Testis (tissue), 3 donors: ENCODE data around the gene CDK7. TPM values are rescaled to one million over a fixed set of nuclear protein-coding genes. Genes with fewer than 3 reads are reported as not detected.
"Not testable (repeated sequence)": the region's sequence is repeated elsewhere in the genome, so short reads cannot be mapped to it uniquely, and the experiment has no call there.

ENCODE experiments used
- DNase-seq: peaks from one replicate; pipeline ENCODE4 v3.0.0-alpha.2; 2019
- H3K27ac ChIP-seq, 2 donors: fragments of 200-600 bp; sonication (generic); one replicate each; pipeline ENCODE4 v1.5.1; 2019
- H3K27me3 ChIP-seq: fragments of 200-600 bp; sonication (generic); one replicate; pipeline ENCODE4 v1.5.1; 2019
- H3K36me3 ChIP-seq: fragments of 200-600 bp; sonication (generic); one replicate; pipeline ENCODE4 v1.5.1; 2017; ENCODE audit warnings: low read depth; ENCODE audit errors: missing control alignments
- H3K4me1 ChIP-seq: fragments of 200-600 bp; sonication (generic); one replicate; pipeline ENCODE4 v1.5.1; 2019
- H3K4me3 ChIP-seq, 2 donors: fragments of 200-600 bp; sonication (generic); one replicate each; pipeline ENCODE4 v1.5.1; 2017 to 2019
- H3K9me3 ChIP-seq: fragments of 200-600 bp; sonication (generic); one replicate; pipeline ENCODE4 v1.5.1; 2017
- POLR2A ChIP-seq: fragments of 450-650 bp; IDR thresholded peaks from one replicate; pipeline ENCODE4 v1.6.1; 2017; ENCODE audit warnings: antibody characterized with exemption, mild to moderate bottlenecking, moderate library complexity
- WGBS, 2 donors: methylation state at CpG; one replicate each; pipeline ENCODE4 v1.1.5; 2018; 5-methylcytosine and 5-hydroxymethylcytosine counted together
- intact Hi-C: fragments of 100-400 bp; cut with DNase I; formaldehyde crosslinking; loops from one replicate; pipeline ENCODE4 v1.15.1; 2023; ENCODE audit warnings: low total_unique reads
- polyA plus RNA-seq: library from polyadenylated mRNA; stranded (reverse); fragments of 350-450 nt; fragmentation: Illumina TruSeq; extraction: RNeasy Lipid Tissue Mini Kit (QIAGEN cat#74804); gene quantifications from one replicate; pipeline ENCODE4 v1.2.3, GENCODE V29; 2014; ENCODE audit warnings: low read depth, low replicate concordance; ENCODE audit not compliant: insufficient read depth
- total RNA-seq, 2 donors: library from RNA; depleted of rRNA; stranded (reverse); fragments of >200 nt; gene quantifications; one replicate each; pipeline ENCODE4 v1.2.3, GENCODE V29; 2016
- TF ChIP-seq, protein P1 (sequence below), 3 experiments: fragments of 450-650 bp in 2 of 3; fragments of 200-600 bp in 1 of 3; sonication (generic) in 1 of 3; IDR thresholded peaks; one replicate each; pipeline ENCODE4 v1.5.1; 2016 to 2019; ENCODE audit warnings: antibody characterized with exemption in 3 of 3, mild to moderate bottlenecking in 2 of 3, moderate library complexity in 1 of 3

Gene CDK7
- total and polyA plus RNA-seq, 3 donors from 2014 or later = 31.7 to 86.0 (median 35.1) TPM

DNA sequence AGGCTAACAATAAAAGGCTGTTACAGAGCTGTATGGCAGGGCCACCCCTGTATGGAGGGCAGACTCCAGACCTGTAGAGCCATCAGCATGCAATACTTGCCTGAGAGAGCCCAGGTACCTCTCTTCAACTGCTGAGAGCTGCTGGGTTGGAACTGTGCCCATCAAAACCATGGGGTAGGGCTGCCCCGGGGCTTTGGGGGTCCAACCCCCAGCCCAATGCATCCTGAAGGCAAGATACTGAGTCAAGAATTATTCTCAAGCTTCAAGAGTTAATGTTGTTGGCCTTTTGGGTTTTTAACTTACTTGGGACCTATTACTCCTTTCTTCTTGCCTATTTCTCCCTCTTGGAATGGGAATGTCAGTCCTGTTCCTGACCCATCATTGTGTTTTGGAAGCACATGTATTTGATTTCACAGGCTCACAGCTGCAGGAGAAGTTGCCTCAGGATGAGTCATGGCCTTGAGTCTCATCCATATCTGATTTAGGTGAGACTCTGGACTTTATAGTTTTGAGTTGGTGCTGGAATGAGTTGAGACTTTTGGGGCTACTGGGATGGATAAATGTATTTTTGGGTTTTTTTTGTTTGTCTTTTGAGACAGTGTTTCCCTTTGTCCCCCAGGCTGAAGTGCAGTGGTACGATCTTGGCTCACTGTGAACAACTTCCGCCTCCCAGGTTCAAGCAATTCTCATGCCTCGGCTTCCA is 21.0 kb upstream of the CDK7 start:
- intact Hi-C loops = no loop called here
- H3K9me3 ChIP-seq = no peaks in the 10 kb centered on the region
- H3K27me3 ChIP-seq = no peaks in the 10 kb centered on the region
- DNase-seq = no peak
- 93 to 96% methylated on average over 4 of the region's 4 CpGs for WGBS, 2 donors
- TF ChIP-seq, protein P1, sequence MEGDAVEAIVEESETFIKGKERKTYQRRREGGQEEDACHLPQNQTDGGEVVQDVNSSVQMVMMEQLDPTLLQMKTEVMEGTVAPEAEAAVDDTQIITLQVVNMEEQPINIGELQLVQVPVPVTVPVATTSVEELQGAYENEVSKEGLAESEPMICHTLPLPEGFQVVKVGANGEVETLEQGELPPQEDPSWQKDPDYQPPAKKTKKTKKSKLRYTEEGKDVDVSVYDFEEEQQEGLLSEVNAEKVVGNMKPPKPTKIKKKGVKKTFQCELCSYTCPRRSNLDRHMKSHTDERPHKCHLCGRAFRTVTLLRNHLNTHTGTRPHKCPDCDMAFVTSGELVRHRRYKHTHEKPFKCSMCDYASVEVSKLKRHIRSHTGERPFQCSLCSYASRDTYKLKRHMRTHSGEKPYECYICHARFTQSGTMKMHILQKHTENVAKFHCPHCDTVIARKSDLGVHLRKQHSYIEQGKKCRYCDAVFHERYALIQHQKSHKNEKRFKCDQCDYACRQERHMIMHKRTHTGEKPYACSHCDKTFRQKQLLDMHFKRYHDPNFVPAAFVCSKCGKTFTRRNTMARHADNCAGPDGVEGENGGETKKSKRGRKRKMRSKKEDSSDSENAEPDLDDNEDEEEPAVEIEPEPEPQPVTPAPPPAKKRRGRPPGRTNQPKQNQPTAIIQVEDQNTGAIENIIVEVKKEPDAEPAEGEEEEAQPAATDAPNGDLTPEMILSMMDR (IDR thresholded peaks at IDR 0.05) = no peak
- no peak for TF ChIP-seq POLR2A
- no peaks in the 10 kb centered on the region for H3K4me1 ChIP-seq
- H3K36me3 ChIP-seq = no peaks in the 10 kb centered on the region
- no peak overlapping the region for H3K4me3 ChIP-seq
- H3K27ac ChIP-seq = no peak overlapping the region

DNA sequence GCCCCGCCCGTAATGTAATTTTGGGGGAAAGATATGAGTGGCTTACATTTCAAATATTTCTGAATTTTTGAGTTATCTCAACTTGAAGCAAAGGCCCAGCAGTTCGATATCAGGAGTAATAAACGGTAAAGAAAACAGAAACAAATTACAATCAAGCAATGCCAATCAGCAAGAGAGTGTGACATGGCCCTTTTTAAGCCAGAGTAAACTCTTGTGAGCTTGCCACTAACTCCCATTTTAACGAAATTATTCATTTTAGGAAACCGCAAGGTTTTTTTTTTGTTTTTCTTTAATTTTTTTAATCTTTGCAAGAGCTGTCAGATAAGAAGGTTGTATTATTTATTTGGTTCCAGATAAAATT is 17.6 kb upstream of the CDK7 start:
- Histone ChIP-seq H3K9me3 (no peaks in the 10 kb centered on the region), H3K4me3 (peak overlapping the region; percentile 73 to 98), H3K27me3 (no peaks in the 10 kb centered on the region), H3K4me1 (no peaks in the 10 kb centered on the region), H3K36me3 (no peaks in the 10 kb centered on the region), H3K27ac (no peak overlapping the region)
- intact Hi-C loops = no loop called here
- 32% methylated on average over 6 of the region's 6 CpGs for WGBS, 2 donors
- no peak for DNase-seq
- TF ChIP-seq POLR2A = no peak
- TF ChIP-seq, protein P1 (IDR thresholded peaks at IDR 0.05) = no peak

DNA sequence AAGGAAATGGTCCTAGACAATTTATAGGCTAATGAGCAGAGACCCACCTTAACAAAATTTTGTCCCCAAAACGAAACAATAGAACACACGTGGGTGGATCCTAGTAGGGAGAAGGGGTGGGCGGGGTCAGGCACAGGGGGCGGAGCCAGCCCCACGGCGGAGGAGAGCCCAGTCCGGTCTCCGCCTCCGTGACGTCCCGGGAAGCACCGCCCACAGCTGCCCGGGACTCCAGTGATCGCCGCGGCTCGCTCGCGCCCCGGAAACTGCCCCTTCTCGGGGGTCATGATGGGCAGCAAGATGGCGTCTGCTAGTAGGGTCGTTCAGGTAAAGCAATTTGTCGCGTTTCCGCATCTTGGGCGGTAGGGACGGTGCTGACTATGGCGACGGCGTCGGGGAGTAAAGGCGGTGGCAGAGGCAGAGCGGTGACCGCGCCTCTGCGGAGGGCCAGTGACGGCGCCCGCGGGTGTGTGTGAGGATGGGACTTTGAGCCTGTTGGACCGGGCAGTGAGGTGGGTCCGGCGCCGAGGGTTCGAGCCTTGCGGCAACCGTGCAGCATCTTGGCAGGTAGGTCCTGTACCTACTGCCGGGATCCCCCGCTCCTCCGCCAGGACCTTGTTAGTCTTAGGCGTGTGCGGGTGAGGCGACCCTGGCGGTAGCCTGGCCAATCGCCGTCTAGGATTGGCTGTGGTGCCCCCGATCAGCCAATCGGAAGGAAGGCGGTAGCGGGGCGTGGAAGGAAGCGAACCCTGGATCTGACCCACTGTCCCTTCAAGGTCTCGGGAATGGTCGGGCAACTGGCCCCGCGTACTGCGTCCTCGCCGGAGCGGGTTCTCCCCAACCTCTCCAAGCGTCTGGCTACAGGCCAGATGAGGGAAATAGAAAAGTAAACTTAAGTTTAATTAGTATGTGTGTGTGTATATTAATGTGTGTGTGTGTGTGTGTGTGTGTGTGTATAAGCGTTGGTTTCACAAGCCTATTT is 16.8 kb upstream of the CDK7 start:
- TF ChIP-seq, protein P1 (IDR thresholded peaks at IDR 0.05) = peak; percentile 18 to 48 (median 47)
- peak; percentile 78 for TF ChIP-seq POLR2A
- Histone ChIP-seq H3K4me1 (no peaks in the 10 kb centered on the region), H3K36me3 (no peaks in the 10 kb centered on the region), H3K27me3 (no peaks in the 10 kb centered on the region), H3K4me3 (peak overlapping the region; percentile 73 to 98), H3K27ac (peak overlapping the region; percentile 45 to 94), H3K9me3 (no peaks in the 10 kb centered on the region)
- intact Hi-C loops = no loop called here
- WGBS, 2 donors = 0 to 1% methylated on average over 21 to 58 of the region's 73 CpGs
- DNase-seq = peak; percentile 99

DNA sequence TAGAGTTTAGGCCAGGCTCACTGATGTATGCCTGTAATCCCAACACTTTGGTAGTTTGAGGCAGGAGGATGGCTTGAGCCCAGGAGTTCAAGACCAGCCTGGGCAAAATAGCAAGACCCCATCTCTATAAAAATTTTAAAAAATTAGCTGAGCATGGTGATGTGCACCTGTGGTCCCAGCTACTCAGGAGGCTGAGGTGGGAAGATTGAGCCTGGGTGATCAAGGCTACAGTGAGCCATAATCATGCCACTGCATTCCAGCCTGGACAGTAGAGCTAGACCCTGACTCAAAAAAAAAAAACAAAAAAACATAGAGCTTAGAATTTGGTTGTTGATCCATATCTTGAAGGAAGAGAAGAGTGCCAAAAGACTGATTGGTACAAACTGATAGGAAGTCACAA is 14.7 kb upstream of the CDK7 start:
- Histone ChIP-seq H3K4me3 (no peak overlapping the region), H3K9me3 (no peaks in the 10 kb centered on the region), H3K36me3 (no peaks in the 10 kb centered on the region), H3K27ac (no peak overlapping the region), H3K27me3 (no peaks in the 10 kb centered on the region), H3K4me1 (no peaks in the 10 kb centered on the region)
- intact Hi-C loops = no loop called here
- TF ChIP-seq, protein P1 (IDR thresholded peaks at IDR 0.05) = no peak
- no peak for TF ChIP-seq POLR2A
- DNase-seq = no peak

DNA sequence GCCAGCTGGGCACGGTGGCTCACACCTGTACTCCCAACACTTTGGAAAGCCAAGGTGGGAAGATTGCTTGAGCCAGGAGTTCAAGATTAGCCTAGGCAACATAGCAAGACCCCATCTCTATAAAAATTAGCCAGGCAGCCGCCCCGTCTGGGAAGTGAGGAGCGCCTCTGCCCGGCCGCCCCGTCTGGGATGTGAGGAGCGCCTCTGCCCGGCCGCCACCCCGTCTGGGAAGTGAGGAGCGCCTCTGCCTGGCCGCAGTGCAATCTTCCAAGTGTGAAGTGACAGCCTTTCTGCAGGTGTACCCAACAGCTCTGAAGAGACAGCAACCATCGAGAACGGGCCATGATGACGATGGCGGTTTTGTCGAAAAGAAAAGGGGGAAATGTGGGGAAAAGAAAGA is 14.3 kb upstream of the CDK7 start:
- WGBS, 2 donors = 92 to 98% methylated on average over 18 of the region's 18 CpGs
- intact Hi-C loops, H3K27ac ChIP-seq, H3K9me3 ChIP-seq, H3K4me3 ChIP-seq, H3K36me3 ChIP-seq, DNase-seq, H3K27me3 ChIP-seq, H3K4me1 ChIP-seq: not testable (repeated sequence)

DNA sequence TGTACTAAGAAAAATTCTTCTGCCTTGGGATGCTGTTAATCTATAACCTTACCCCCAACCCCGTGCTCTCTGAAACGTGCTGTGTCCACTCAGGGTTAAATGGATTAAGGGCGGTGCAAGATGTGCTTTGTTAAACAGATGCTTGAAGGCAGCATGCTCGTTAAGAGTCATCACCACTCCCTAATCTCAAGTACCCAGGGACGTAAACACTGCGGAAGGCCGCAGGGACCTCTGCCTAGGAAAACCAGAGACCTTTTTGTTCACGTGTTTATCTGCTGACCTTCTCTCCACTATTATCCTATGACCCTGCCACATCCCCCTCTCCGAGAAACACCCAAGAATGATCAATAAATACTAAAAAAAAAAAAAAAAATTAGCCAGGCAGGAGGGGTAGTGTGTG is 13.9 kb upstream of the CDK7 start:
- H3K27ac ChIP-seq, H3K4me1 ChIP-seq, H3K27me3 ChIP-seq, H3K4me3 ChIP-seq, DNase-seq, H3K36me3 ChIP-seq, intact Hi-C loops, H3K9me3 ChIP-seq: not testable (repeated sequence)
- WGBS, 2 donors = 68 to 86% methylated on average over 9 of the region's 9 CpGs
